Measurements from ENCODE around the gene ZCWPW1.
"Not testable (repeated sequence)": the region's sequence is repeated elsewhere in the genome, so short reads cannot be mapped to it uniquely, and the experiment has no call there.

GRCh38 chr7:100365998-100366367, 62.5 kb downstream of the ZCWPW1 start:
- TF ChIP-seq ZNF678 (CRISPR knock-in tag; IDR thresholded peaks at IDR 0.05); ZNF282 (IDR thresholded peaks at IDR 0.05; ENCODE audit: partially characterized antibody); CTCF (CRISPR knock-in tag; IDR thresholded peaks at IDR 0.05); POLR2A (IDR thresholded peaks at IDR 0.05; ENCODE audit: insufficient read depth in 1 of 2, low read depth in 2 of 2, low read length in 2 of 2); ZEB1 (IDR thresholded peaks at IDR 0.05; ENCODE audit: insufficient replicate concordance, low read depth); ZBTB33 (CRISPR knock-in tag; IDR thresholded peaks at IDR 0.05); USF2 (IDR thresholded peaks at IDR 0.05; ENCODE audit: low read depth, low read length); USF2 (CRISPR knock-in tag; IDR thresholded peaks at IDR 0.05; ENCODE audit: borderline replicate concordance); TCF7L2 (IDR thresholded peaks at IDR 0.05; ENCODE audit: low read depth, low read length); ZBTB1 (CRISPR knock-in tag; IDR thresholded peaks at IDR 0.05; ENCODE audit: borderline replicate concordance); IRF2 (CRISPR knock-in tag; IDR thresholded peaks at IDR 0.05); ZNF3 (CRISPR knock-in tag; IDR thresholded peaks at IDR 0.05): not testable (repeated sequence)
- TF ChIP-seq, protein P1, sequence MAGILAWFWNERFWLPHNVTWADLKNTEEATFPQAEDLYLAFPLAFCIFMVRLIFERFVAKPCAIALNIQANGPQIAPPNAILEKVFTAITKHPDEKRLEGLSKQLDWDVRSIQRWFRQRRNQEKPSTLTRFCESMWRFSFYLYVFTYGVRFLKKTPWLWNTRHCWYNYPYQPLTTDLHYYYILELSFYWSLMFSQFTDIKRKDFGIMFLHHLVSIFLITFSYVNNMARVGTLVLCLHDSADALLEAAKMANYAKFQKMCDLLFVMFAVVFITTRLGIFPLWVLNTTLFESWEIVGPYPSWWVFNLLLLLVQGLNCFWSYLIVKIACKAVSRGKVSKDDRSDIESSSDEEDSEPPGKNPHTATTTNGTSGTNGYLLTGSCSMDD (CRISPR knock-in tag; IDR thresholded peaks at IDR 0.05), result not testable (repeated sequence)

All from HepG2 (cell line).